Measurements from ENCODE around the gene POT1. TPM values are rescaled to one million over a fixed set of nuclear protein-coding genes. Genes with fewer than 3 reads are reported as not detected.

Gene POT1
- total and polyA plus RNA-seq, 2 donors (not counting 3 experiments of a cell fraction or from before 2014, with no cell fraction given): 11.1 to 22.4 TPM

DNA sequence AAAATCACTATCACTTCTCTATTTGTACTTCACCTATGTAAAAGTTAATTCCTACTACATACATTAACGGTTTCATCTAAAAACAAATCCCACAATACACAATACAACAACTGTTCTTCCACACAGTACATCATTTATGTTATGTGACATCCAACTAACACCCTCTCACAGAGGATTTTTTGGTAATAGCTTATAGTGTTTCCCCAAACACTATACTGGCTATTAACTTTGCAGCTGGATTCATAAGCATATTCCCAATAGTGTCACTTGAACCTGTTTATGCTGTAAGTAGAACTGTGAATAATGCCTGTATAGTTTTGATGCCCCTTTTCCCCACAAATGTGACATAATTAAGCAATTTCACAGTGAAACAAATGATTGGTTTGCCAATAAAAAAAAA lies 49.9 kb downstream of the POT1 start:
- dilution Hi-C loops (cut with MboI; ENCODE audit: extremely low pct_ligation_motif_present, low sequenced_read_pairs) (no loop called here), intact Hi-C loops (cut with micrococcal nuclease) (no loop called here)
- no peaks in the 10 kb centered on the region for H3K9me1 ChIP-seq (replicated peaks; ENCODE audit: control insufficient read depth, extremely low read depth, insufficient read depth, low read length)
- no peak overlapping the region for H2AFZ ChIP-seq (ENCODE audit: low read depth, low read length)
- ChIA-PET CTCF (interaction anchor here (1.1 kb wide), 1 partner anchor 17 kb away, joined by 3 read pairs; no protein-coding TSS in a partner anchor), POLR2A (no interaction called here)
- H3K9me3 ChIP-seq (replicated peaks; ENCODE audit: control insufficient read depth, insufficient read depth, low read length): no peaks in the 10 kb centered on the region
- no peak overlapping the region for H3K4me3 ChIP-seq (replicated peaks in 1 of 3; ENCODE audit: insufficient read depth in 1 of 3, low read depth in 1 of 3, low read length in 3 of 3)
- no peak for FAIRE-seq
- H3K27ac ChIP-seq (ENCODE audit: insufficient read depth, low read depth, low read length): no peak overlapping the region
- H3K4me2 ChIP-seq (ENCODE audit: insufficient read depth, low read length): no peak overlapping the region
- H4K20me1 ChIP-seq (replicated peaks; ENCODE audit: control insufficient read depth, extremely low read depth, insufficient read depth, low read length): no peaks in the 10 kb centered on the region
- no peak for DNase-seq (ENCODE audit: low read depth, low spot score)
- no peak for TF ChIP-seq POLR2A (IDR thresholded peaks at IDR 0.05; ENCODE audit: low read depth, low read length)
- TF ChIP-seq, protein P1, sequence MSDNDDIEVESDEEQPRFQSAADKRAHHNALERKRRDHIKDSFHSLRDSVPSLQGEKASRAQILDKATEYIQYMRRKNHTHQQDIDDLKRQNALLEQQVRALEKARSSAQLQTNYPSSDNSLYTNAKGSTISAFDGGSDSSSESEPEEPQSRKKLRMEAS (IDR thresholded peaks at IDR 0.05; ENCODE audit: insufficient read depth, insufficient read length): no peak
- TF ChIP-seq FOS (IDR thresholded peaks at IDR 0.05; ENCODE audit: borderline replicate concordance, insufficient read depth, low read length): no peak
- BruUV-seq (replicated peaks): no TSS peak
- H3K9ac ChIP-seq (replicated peaks; ENCODE audit: extremely low read depth, insufficient read depth, low read length): no peak overlapping the region
- no peaks in the 10 kb centered on the region for H3K36me3 ChIP-seq (ENCODE audit: control insufficient read depth in 2 of 2, extremely low read depth in 1 of 2, insufficient read depth in 2 of 2, low read length in 2 of 2)
- no peaks in the 10 kb centered on the region for H3K4me1 ChIP-seq (ENCODE audit: control insufficient read depth, extremely low read depth, insufficient read depth, low read length)
- no peaks in the 10 kb centered on the region for H3K27me3 ChIP-seq (ENCODE audit: control insufficient read depth in 2 of 2, insufficient read depth in 2 of 2, low read length in 2 of 2)
- no peaks in the 10 kb centered on the region for H3K79me2 ChIP-seq (ENCODE audit: control insufficient read depth, insufficient read depth, low read length)

DNA sequence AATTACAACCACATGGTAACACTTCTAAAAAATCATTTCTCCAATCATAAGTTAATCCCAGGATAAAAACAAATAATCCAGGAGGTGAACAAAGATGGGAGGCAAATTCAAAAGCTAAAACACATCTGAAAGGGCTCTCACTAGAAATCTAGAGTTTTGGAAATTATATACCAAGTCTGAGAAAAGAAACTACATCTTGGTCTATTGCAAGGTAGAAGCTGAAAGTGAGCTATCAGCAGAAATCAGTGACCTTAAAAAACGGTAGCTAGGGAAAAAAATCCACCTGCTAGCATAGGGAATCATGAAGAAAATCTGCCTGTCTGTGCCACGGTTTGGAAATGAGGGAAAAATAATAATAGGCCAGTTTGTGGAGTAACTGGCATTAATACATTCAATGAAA lies 50.5 kb downstream of the POT1 start:
- TF ChIP-seq GATA2 (IDR thresholded peaks at IDR 0.05; ENCODE audit: insufficient read depth, insufficient read length, low read depth, low read length) (no peak), EZH2 (IDR thresholded peaks at IDR 0.05; ENCODE audit: borderline replicate concordance, low read depth, low read length, severe bottlenecking) (no peak), JUN (IDR thresholded peaks at IDR 0.05; ENCODE audit: borderline replicate concordance, insufficient read depth, insufficient read length, low read depth) (no peak)
- TF ChIP-seq, protein P2, sequence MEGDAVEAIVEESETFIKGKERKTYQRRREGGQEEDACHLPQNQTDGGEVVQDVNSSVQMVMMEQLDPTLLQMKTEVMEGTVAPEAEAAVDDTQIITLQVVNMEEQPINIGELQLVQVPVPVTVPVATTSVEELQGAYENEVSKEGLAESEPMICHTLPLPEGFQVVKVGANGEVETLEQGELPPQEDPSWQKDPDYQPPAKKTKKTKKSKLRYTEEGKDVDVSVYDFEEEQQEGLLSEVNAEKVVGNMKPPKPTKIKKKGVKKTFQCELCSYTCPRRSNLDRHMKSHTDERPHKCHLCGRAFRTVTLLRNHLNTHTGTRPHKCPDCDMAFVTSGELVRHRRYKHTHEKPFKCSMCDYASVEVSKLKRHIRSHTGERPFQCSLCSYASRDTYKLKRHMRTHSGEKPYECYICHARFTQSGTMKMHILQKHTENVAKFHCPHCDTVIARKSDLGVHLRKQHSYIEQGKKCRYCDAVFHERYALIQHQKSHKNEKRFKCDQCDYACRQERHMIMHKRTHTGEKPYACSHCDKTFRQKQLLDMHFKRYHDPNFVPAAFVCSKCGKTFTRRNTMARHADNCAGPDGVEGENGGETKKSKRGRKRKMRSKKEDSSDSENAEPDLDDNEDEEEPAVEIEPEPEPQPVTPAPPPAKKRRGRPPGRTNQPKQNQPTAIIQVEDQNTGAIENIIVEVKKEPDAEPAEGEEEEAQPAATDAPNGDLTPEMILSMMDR (IDR thresholded peaks at IDR 0.05; ENCODE audit: extremely low read depth in 1 of 2, insufficient read depth in 1 of 2, low read depth in 1 of 2, low read length in 2 of 2): no peak
- dilution Hi-C loops (cut with MboI; ENCODE audit: extremely low pct_ligation_motif_present, low sequenced_read_pairs) (no loop called here), intact Hi-C loops (cut with micrococcal nuclease) (no loop called here)
- no TSS peak for BruUV-seq (replicated peaks)
- Histone ChIP-seq H3K4me3 (replicated peaks in 1 of 3; ENCODE audit: insufficient read depth in 1 of 3, low read depth in 1 of 3, low read length in 3 of 3) (no peak overlapping the region), H3K4me2 (ENCODE audit: insufficient read depth, low read length) (no peak overlapping the region), H3K9ac (replicated peaks; ENCODE audit: extremely low read depth, insufficient read depth, low read length) (no peak overlapping the region), H3K27me3 (ENCODE audit: control insufficient read depth in 2 of 2, insufficient read depth in 2 of 2, low read length in 2 of 2) (no peaks in the 10 kb centered on the region), H3K36me3 (ENCODE audit: control insufficient read depth in 2 of 2, extremely low read depth in 1 of 2, insufficient read depth in 2 of 2, low read length in 2 of 2) (no peaks in the 10 kb centered on the region), H3K79me2 (ENCODE audit: control insufficient read depth, insufficient read depth, low read length) (no peaks in the 10 kb centered on the region), H3K9me3 (replicated peaks; ENCODE audit: control insufficient read depth, insufficient read depth, low read length) (no peaks in the 10 kb centered on the region), H2AFZ (ENCODE audit: low read depth, low read length) (no peak overlapping the region), H3K4me1 (ENCODE audit: control insufficient read depth, extremely low read depth, insufficient read depth, low read length) (no peaks in the 10 kb centered on the region), H4K20me1 (replicated peaks; ENCODE audit: control insufficient read depth, extremely low read depth, insufficient read depth, low read length) (no peaks in the 10 kb centered on the region), H3K9me1 (replicated peaks; ENCODE audit: control insufficient read depth, extremely low read depth, insufficient read depth, low read length) (no peaks in the 10 kb centered on the region), H3K27ac (ENCODE audit: insufficient read depth, low read depth, low read length) (no peak overlapping the region)
- POLR2A ChIA-PET: no interaction called here
- DNase-seq (ENCODE audit: low read depth, low spot score) (no peak), FAIRE-seq (no peak)
- CTCF ChIA-PET: no interaction called here
